ENCODE data around the gene CCNQ. TPM values are rescaled to one million over a fixed set of nuclear protein-coding genes. Genes with fewer than 3 reads are reported as not detected.

The CCNQ gene
- total RNA-seq, 2 donors from 2014 or later: 13.0 to 14.0 TPM

GRCh38 chrX:153576239-153576870 lies 22.6 kb downstream of the CCNQ start:
- ATAC-seq (no peak), DNase-seq (ENCODE audit: low spot score in 2 of 2) (no peak)
- no peaks in the 10 kb centered on the region for H3K9me3 Mint-ChIP-seq
- H3K36me3 Mint-ChIP-seq: no peaks in the 10 kb centered on the region
- peak overlapping the region in 1 of 2 donors; percentile 25 for H3K27ac Mint-ChIP-seq

- DNase-seq (ENCODE audit: low spot score in 2 of 2) (no peak), ATAC-seq (no peak)
- Mint-ChIP-seq H3K27ac (no peak overlapping the region), H3K9me3 (no peaks in the 10 kb centered on the region), H3K36me3 (no peaks in the 10 kb centered on the region)
Measured at GRCh38 chrX:153573984-153574383, 25.0 kb downstream of the CCNQ start.

DNA sequence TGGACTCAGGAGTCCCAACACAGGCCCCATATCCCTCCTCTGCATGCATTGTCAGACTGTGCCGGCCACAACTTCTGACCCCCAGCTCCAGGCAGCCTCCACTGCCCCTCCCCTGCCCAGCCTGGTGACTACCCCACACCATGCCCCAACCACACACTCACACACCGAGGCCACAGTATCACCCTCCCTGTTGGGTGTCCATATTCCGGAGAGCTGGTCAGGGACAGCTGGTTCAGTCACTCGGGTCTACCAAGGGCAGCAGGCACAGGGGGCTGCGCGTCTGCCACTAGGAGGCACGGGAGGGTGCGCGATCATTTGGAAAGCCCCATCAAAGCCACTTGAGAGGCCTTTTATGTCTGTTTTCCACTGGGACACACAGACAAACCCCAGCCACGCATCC lies 26.3 kb downstream of the CCNQ start:
- H3K36me3 Mint-ChIP-seq: no peaks in the 10 kb centered on the region
- no peak for ATAC-seq
- H3K9me3 Mint-ChIP-seq: no peaks in the 10 kb centered on the region
- H3K27ac Mint-ChIP-seq: no peak overlapping the region
- no peak for DNase-seq (ENCODE audit: low spot score in 2 of 2)

DNA sequence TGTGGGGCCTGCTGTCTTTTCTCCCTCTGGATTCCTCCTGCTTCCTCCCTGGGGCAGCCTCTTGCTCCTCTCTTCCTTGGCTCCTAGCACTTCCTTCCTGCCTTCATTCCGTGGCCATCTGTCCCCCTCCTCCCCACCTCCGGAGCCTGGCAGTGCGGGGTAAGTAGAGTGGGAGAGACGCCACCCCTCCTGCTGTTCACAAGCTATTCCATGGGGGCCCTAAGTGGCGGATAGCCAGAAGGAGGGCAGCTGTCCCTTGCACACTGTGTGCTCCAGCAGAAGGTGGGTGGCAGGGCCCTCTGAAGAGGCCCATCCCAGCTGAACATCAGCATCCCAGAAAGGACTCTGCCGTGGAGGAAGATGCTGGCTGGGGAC lies 27.4 kb downstream of the CCNQ start:
- Mint-ChIP-seq H3K36me3 (no peaks in the 10 kb centered on the region), H3K27ac (no peak overlapping the region), H3K9me3 (no peaks in the 10 kb centered on the region)
- no peak for ATAC-seq
- DNase-seq (ENCODE audit: low spot score in 2 of 2): no peak

DNA sequence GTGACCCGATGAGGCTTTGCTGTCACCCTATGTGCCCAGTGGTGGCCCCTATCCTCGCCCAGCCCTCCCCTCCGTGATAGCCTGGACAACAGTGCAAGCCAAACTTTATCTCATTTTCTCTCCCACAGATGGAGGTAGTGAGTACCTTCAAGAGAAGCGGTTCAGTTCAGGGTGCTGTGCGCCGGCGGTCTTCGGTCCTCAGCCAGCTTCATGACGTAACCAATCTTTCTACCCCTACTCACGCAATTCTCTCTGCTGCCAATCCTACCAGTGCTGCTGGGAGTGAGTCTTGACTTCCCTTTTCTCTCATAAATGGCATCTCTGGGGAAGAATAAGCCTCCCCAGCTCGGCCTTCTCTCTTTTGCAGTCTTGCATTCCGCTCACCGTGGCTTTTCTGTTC lies 29.5 kb downstream of the CCNQ start:
- no peaks in the 10 kb centered on the region for H3K36me3 Mint-ChIP-seq
- ATAC-seq: no peak
- H3K9me3 Mint-ChIP-seq: no peaks in the 10 kb centered on the region
- no peak overlapping the region for H3K27ac Mint-ChIP-seq
- DNase-seq (ENCODE audit: low spot score in 2 of 2): no peak

GRCh38 chrX:153568451-153569011 lies 30.4 kb downstream of the CCNQ start:
- H3K27ac Mint-ChIP-seq: no peak overlapping the region
- ATAC-seq: no peak
- no peaks in the 10 kb centered on the region for H3K9me3 Mint-ChIP-seq
- DNase-seq (ENCODE audit: low spot score in 2 of 2): no peak
- H3K36me3 Mint-ChIP-seq: no peaks in the 10 kb centered on the region

GRCh38 chrX:153565996-153566580 lies 32.9 kb downstream of the CCNQ start:
- H3K27ac Mint-ChIP-seq: no peak overlapping the region
- no peaks in the 10 kb centered on the region for H3K36me3 Mint-ChIP-seq
- DNase-seq (ENCODE audit: low spot score in 2 of 2) (no peak), ATAC-seq (no peak)
- no peaks in the 10 kb centered on the region for H3K9me3 Mint-ChIP-seq

- DNase-seq (ENCODE audit: low spot score in 2 of 2) (no peak), ATAC-seq (no peak)
- H3K27ac Mint-ChIP-seq: no peak overlapping the region
- no peaks in the 10 kb centered on the region for H3K36me3 Mint-ChIP-seq
- no peaks in the 10 kb centered on the region for H3K9me3 Mint-ChIP-seq
Measured at GRCh38 chrX:153564047-153564606, 34.8 kb downstream of the CCNQ start.

DNA sequence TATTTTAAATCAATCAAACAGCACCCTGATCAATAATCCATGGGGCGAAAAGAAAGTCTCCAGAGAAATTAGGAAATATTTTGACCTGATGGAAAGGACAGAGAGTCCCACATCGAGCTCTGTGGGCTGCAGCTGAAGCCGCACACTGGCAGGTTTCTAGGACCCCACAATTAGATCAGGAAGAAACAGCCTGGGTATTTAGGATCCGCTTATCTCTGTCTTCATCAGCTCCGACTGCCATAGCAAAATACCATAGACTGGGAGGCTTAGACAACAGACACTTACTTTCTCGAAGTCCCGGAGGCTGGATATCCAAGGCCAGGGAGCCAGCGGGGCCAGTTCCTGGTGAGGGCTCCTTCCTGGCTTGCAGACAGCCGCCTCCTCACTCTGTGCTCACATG lies 36.4 kb downstream of the CCNQ start:
- DNase-seq (ENCODE audit: low spot score in 2 of 2): no peak
- Mint-ChIP-seq H3K27ac (no peak overlapping the region), H3K9me3 (no peaks in the 10 kb centered on the region), H3K36me3 (no peaks in the 10 kb centered on the region)
- ATAC-seq: no peak

- H3K27ac Mint-ChIP-seq: no peak overlapping the region
- no peaks in the 10 kb centered on the region for H3K36me3 Mint-ChIP-seq
- DNase-seq (ENCODE audit: low spot score in 2 of 2) (no peak), ATAC-seq (no peak)
- no peaks in the 10 kb centered on the region for H3K9me3 Mint-ChIP-seq
Measured at GRCh38 chrX:153561337-153561736, 37.6 kb downstream of the CCNQ start.

- Mint-ChIP-seq H3K9me3 (no peaks in the 10 kb centered on the region), H3K27ac (no peak overlapping the region), H3K36me3 (no peaks in the 10 kb centered on the region)
- DNase-seq (ENCODE audit: low spot score in 2 of 2) (no peak), ATAC-seq (no peak)
Measured at GRCh38 chrX:153560466-153560865, 38.5 kb downstream of the CCNQ start.

DNA sequence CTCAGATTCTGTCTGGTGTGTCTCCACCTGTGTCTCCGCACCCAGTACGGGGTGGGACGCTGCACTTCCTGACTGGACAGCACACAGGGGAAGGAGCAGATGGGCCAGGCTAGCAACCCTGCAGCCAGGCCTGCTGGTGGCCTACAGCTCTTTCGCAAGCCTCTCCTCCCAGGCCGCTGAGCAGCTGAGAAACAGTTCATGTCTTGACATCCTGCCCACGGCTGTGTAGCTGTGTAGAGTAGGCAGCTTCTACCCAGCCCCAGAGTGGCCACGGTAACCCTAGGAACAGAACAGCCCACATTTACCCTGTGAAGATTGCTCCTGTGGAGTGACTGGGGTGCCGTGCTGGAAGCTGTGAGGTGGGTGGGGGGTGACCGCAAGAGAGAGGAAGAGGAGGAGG lies 38.9 kb downstream of the CCNQ start:
- no peak for ATAC-seq
- no peak overlapping the region for H3K27ac Mint-ChIP-seq
- H3K9me3 Mint-ChIP-seq: no peaks in the 10 kb centered on the region
- H3K36me3 Mint-ChIP-seq: no peaks in the 10 kb centered on the region
- no peak for DNase-seq (ENCODE audit: low spot score in 2 of 2)

DNA sequence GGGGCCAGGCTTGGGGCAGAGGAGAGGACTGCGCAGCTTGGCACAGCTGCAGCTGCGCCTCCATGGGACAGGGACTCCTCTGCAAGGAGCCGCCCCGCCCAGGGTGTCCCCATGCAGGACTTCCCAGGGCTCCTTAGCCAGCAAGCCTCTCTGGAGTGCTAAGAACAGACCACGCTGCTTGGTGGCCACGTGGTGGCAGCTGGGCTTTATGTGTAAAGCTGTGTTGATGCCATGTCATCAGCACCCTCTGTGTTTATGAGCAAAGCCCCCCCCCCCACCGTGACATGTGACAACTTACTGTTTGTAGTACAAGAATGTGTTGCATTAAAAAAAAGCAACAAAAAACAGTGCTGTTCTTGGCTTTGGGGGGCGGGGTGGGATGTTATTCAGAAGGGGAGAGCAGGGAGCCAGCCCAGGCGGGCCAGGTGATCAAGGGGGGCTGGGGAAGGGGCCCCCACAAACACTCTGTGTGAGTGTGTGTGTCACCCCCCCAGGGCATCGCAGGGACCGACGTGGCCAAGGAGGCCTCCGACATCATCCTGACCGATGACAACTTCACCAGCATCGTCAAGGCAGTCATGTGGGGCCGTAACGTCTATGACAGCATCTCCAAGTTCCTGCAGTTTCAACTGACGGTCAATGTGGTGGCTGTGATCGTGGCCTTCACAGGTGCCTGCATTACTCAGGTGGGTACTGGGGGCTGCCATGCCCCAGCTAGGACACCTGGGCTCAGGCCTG lies 41.2 kb downstream of the CCNQ start:
- no peaks in the 10 kb centered on the region for H3K36me3 Mint-ChIP-seq
- DNase-seq (ENCODE audit: low spot score in 2 of 2) (no peak), ATAC-seq (no peak)
- no peak overlapping the region for H3K27ac Mint-ChIP-seq
- no peaks in the 10 kb centered on the region for H3K9me3 Mint-ChIP-seq

DNA sequence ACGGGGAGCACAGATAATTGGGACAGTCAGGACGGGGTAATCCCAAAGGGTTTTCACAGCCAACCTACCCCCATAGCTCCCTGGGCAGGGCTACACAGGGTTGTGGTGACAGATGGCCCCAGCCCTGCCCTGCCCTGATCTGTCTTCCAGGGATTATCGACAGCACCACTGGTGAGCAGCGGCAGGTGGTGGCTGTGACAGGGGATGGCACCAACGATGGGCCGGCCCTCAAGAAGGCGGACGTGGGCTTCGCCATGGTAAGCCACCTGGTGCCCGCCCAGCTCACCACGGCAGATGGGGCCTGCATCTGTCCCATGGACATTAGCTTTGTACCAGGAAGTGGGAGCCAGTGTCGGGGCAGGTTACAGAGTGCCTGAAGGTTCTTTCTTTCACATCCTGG lies 42.2 kb downstream of the CCNQ start:
- no peak for DNase-seq (ENCODE audit: low spot score in 2 of 2)
- ATAC-seq: no peak
- no peaks in the 10 kb centered on the region for H3K36me3 Mint-ChIP-seq
- no peak overlapping the region for H3K27ac Mint-ChIP-seq
- H3K9me3 Mint-ChIP-seq: no peaks in the 10 kb centered on the region

DNA sequence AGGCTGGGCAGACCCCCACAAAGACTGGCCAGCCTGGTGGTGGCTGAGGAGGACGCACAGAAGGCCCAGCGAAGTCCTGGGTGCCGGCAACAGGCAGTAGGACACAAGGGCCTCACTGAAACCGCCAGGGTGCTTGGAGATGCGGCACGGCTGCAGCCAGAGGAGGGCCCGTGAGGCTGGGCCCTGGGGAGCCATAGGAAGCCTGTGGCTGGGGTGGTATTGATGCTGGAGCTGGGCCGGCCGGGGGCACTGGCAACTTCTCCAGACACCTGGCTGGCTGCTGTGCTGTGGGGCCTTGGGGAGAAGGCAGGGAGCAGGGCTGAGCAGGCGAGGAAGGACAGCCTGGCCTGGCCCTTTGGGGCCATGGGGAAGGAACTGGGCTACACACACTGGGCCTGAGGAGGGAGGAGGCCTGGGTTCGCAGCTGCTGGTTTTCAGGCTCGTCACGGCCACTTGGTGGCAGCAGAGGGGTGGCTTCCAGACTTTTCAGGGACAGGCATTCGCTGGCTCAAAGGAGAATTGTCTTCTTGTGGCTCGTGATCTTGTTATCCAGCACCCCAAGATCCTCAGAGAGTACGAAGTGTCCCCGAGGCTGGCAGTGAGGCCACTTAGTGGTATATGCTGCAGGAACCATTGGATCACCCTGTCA lies 44.3 kb downstream of the CCNQ start:
- Mint-ChIP-seq H3K36me3 (no peaks in the 10 kb centered on the region), H3K9me3 (no peaks in the 10 kb centered on the region), H3K27ac (no peak overlapping the region)
- ATAC-seq (peak in 1 of 2 donors; percentile 82), DNase-seq (ENCODE audit: low spot score in 2 of 2) (peak in 1 of 2 donors; percentile 52)

GRCh38 chrX:153551135-153551534 lies 47.8 kb downstream of the CCNQ start:
- ATAC-seq: no peak
- no peak overlapping the region for H3K27ac Mint-ChIP-seq
- no peak for DNase-seq (ENCODE audit: low spot score in 2 of 2)
- H3K36me3 Mint-ChIP-seq: no peaks in the 10 kb centered on the region
- H3K9me3 Mint-ChIP-seq: no peaks in the 10 kb centered on the region

DNA sequence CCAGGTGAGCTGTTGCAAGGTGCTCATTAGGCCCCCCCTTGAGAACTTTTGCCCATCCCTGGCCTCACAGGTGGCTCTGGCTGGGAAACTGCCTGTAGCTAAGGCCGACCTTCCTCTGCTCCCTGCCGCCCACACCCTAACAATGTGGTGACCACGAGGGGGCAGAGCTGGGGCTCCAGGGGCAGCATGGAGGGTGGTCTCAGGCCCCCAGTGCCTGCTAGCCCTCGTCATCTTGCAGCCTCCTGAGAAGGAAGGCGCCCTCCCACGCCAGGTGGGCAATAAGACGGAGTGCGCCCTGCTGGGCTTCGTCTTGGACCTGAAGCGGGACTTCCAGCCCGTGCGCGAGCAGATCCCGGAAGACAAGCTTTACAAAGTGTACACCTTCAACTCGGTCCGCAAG lies 49.1 kb downstream of the CCNQ start:
- Mint-ChIP-seq H3K27ac (no peak overlapping the region), H3K36me3 (no peaks in the 10 kb centered on the region), H3K9me3 (no peaks in the 10 kb centered on the region)
- no peak for DNase-seq (ENCODE audit: low spot score in 2 of 2)
- no peak for ATAC-seq
